ENCODE data around the gene FGF2.
"Not testable (repeated sequence)": the region's sequence is repeated elsewhere in the genome, so short reads cannot be mapped to it uniquely, and the experiment has no call there.

FGF2 gene

GRCh38 chr4:122826553-122827257, at the start of gene FGF2:
TSS of gene FGF2 (plus strand) at chr4:122826831. CDS start at chr4:122827175, 344 bp downstream.
- no peak for FAIRE-seq

GRCh38 chr4:122776916-122777315, 49.7 kb upstream of the FGF2 start:
- no peak for FAIRE-seq

- FAIRE-seq = no peak
These were observed 48.6 kb upstream of the FGF2 start for GRCh38 chr4:122777846-122778673.

- FAIRE-seq = no peak
These were observed 45.1 kb upstream of the FGF2 start for GRCh38 chr4:122781486-122781885.

GRCh38 chr4:122783301-122784215, 43.1 kb upstream of the FGF2 start:
- no peak for FAIRE-seq

DNA sequence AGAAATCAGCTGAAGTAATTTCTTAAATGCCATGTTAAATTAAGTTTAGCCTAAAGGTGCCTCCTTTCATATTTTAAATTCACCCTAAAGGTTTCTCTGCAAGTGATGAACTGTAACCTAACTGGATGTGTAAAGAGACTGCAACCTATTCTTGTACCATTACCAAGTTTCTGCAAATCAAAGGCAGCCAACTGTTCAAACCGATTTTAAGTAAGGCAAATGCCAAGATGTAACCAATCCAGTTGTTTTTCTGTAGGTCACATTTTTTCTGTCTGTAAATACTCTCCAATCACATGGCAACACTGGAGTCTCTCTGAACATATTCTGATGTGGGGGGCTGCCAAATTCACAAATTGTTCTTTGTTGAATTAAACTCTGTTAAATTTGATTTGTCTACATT, 42.4 kb upstream of the FGF2 start:
- no peak for FAIRE-seq

DNA sequence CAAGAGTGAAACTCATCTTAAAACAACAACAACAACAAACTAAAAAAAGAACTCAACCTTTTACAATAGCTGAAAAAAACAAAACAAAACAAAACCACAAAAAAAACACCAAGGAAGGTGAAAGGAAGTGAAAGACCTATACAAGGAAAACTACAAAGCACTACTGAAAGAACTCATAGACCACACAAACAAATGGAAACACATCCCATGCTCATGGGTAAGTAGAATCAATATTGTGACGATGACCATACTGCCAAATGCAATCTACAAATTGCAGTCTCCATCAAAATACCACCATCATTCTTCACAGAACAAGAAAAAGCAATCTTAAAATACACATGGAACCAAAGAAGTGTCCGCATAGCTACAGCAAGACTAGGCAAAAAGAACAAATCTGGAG, 41.5 kb upstream of the FGF2 start:
- FAIRE-seq = no peak

GRCh38 chr4:122786296-122786695, 40.3 kb upstream of the FGF2 start:
- FAIRE-seq = not testable (repeated sequence)

GRCh38 chr4:122786920-122787319, 39.7 kb upstream of the FGF2 start:
- not testable (repeated sequence) for FAIRE-seq

DNA sequence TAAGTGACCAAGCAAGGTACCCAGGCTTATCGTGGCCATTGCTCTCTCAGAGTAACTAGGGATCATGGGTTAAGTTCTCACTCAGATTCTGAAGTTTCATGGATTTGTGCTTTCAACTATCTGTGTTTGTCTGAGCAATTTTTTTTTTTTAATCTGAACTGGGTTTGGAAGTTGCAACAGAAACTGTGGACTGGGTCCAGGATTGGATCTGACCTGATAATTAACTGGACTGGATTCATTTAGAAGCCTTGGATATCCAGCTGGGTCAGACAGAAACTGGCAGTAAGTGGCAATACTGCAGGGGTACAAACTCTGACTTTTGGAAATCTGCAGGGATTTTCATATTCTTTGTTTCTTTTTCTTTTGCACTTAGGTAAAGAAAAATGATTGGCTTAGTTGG, 38.7 kb upstream of the FGF2 start:
- no peak for FAIRE-seq

DNA sequence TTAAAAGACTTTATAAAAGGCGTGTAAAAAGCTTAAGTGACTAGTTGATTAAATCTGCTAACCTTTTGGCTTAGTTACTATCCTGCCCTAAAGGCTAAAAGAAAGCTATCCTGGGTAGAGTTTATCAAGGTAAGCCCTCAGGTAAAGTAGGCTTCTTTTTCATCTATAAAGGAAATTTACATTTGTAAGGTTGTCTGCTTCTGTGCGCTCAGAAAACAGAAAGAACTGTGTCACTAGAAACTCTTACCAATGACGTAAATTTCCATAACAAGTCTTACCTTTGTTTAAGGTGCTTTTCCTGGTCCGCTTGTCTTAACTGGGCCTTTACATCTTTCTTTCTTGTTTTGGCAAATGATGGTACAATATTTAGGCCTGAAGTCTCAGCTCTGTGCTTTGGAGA, 37.7 kb upstream of the FGF2 start:
- no peak for FAIRE-seq

GRCh38 chr4:122793811-122794210, 32.8 kb upstream of the FGF2 start:
- no peak for FAIRE-seq

DNA sequence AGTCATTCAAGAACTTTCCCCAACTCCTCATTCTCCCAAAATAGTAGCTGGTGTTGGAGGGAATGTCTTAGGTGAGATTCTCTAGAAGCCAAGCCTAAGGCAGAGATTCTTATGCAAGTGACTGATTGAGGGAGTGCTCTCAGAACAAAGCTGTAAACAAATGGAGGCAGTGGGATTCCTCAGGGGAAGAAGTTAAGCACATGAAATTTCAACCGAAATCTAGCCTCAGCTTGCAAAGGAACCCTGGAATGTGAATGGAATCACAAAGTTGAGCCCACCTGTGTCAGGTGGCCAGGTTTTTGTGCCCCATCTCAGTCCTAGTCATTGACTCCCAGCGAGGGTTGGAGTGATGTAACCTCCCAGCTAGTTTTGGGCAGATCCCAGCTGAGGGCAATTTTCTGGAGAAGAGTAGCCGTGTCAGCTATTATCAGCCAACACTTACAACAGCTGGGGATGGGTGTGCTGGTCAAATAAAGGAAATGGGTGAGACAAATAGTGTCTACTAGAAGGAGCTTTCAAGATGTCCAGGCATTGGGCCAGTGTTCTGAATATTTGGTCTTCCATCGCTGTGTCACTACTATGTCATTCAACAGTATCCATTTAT, 29.7 kb upstream of the FGF2 start:
- FAIRE-seq = no peak

DNA sequence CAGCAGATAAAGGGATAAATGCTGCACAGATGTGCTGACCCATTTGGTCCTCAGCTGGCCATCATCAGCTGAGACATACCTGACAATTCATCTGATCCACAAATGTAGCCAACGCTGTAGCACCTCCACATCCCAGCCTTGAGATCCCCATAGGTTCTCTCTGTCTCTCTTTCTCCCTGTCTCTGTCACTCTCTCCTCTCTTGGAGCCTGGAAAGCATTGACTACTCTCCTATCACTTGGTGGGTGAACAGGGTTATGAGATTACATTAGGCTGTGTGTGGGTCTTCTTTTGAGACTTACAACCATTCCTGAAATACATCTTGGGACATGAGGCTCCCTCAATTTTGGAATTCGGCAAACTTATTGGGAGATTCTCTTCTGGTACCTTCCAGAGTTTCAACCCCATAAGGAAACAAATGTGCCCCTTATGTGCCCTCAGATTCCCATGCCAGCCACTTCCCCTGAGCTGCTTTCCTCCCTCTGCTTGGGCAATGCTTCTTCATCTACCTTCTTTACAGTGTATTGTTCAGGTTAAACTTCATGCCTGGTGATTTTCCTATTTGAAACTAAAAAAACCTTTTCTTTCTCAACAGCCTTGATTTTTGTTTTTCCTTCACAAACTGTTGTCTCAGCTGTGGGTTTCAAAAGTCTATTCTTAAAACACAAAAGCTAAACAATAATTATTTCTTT, 29.1 kb upstream of the FGF2 start:
- FAIRE-seq = no peak

DNA sequence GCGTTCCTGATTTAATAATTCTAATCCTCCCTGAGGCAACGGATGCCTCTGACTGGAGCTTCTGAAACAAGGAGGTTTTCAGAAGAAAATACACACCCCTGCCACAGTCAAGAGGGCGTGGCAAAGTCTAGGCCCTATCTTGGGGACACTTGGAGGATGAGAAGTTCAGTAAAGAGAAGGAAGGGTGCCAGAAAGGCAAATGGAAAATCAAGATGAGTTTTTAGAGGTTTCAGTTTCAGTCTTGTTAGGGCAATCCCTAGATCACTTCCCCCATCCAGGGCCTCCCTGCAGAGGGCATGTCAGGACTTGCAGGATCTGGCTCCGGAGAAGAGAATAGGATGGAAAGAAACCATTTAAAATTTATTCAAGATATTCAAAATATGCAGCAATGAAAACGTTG, 28.5 kb upstream of the FGF2 start:
- peak; percentile 89 for FAIRE-seq

- peak; percentile 11 for FAIRE-seq
These were observed 27.7 kb upstream of the FGF2 start for GRCh38 chr4:122798917-122799316.

DNA sequence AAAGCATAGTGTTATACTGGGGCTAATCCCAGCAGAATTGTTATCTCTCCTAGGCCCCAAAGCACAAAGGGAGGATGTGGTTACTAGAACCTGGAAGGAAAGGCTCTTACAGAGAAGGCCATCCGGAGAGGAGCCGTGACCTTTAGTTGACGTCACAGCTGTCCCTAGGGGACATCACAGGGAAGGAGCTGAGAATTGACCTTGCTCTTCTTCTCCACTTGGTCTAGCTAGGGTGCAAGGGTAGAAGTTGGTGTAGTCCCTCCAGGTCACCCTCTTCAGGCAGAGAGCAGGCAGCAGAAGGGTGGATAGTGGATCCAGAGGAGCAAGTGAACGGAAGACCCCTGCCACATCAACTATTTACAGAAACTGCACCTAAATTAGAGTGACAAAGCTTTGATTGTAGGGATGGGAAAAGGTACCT, 22.8 kb upstream of the FGF2 start:
- FAIRE-seq = no peak

GRCh38 chr4:122806981-122807679, 19.5 kb upstream of the FGF2 start:
- FAIRE-seq = no peak

GRCh38 chr4:122810669-122811068, 16.0 kb upstream of the FGF2 start:
- FAIRE-seq = no peak

DNA sequence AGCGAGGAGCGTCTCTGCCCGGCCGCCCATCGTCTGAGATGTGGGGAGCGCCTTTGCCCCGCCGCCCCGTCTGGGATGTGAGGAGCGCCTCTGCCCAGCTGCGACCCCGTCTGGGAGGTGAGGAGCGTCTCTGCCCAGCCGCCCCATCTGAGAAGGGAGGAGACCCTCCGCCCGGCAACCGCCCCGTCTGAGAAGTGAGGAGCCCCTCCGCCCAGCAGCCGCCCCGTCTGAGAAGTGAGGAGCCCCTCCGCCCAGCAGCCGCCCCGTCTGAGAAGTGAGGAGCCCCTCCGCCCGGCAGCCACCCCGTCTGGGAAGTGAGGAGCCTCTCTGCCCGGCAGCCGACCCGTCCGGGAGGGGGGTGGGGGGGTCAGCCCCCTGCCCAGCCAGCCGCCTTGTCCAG, 14.8 kb upstream of the FGF2 start:
- not testable (repeated sequence) for FAIRE-seq

DNA sequence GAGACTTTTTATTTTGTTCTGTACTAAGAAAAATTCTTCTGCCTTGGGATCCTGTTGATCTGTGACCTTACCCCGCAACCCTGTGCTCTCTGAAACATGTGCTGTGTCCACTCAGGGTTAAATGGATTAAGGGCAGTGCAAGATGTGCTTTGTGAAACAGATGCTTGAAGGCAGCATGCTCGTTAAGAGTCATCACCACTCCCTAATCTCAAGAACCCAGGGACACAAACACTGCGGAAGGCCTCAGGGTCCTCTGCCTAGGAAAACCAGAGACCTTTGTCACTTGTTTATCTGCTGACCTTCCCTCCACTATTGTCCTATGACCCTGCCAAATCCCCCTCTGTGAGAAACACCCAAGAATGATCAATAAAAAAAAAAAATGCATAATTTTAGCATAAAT, 13.8 kb upstream of the FGF2 start:
- not testable (repeated sequence) for FAIRE-seq

GRCh38 chr4:122814426-122814825, 12.2 kb upstream of the FGF2 start:
- no peak for FAIRE-seq
